ENCODE measurements around the gene MALSU1.

DNA sequence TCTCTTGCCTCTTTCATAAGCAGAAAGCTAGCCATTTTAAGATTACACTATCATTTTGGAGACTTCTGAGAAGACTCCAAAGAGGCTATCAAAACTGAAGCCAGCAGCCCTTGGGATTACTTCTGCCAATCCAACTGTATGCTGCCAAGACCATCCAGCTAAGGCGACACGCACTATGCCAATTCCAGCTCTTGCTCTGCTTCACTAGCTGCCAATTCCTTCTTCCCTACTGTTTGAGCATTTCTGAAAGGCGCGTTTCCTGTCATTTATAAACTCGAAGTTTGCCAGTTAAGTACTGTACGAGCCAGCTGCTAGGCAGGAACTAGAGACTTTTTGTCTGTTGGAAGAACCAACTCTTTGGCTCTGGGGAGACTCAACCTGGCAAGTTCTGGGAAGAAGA lies 36.5 kb downstream of the MALSU1 start:
- TF ChIP-seq, protein P1, sequence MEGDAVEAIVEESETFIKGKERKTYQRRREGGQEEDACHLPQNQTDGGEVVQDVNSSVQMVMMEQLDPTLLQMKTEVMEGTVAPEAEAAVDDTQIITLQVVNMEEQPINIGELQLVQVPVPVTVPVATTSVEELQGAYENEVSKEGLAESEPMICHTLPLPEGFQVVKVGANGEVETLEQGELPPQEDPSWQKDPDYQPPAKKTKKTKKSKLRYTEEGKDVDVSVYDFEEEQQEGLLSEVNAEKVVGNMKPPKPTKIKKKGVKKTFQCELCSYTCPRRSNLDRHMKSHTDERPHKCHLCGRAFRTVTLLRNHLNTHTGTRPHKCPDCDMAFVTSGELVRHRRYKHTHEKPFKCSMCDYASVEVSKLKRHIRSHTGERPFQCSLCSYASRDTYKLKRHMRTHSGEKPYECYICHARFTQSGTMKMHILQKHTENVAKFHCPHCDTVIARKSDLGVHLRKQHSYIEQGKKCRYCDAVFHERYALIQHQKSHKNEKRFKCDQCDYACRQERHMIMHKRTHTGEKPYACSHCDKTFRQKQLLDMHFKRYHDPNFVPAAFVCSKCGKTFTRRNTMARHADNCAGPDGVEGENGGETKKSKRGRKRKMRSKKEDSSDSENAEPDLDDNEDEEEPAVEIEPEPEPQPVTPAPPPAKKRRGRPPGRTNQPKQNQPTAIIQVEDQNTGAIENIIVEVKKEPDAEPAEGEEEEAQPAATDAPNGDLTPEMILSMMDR (IDR thresholded peaks at IDR 0.05; ENCODE audit: low read depth, low read length, missing input control), result no peak
- TF ChIP-seq, protein P2, sequence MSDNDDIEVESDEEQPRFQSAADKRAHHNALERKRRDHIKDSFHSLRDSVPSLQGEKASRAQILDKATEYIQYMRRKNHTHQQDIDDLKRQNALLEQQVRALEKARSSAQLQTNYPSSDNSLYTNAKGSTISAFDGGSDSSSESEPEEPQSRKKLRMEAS (IDR thresholded peaks at IDR 0.05), result no peak
- TF ChIP-seq JUND (IDR thresholded peaks at IDR 0.05), result no peak
- TF ChIP-seq YY1 (IDR thresholded peaks at IDR 0.05), result no peak
- TF ChIP-seq REST (IDR thresholded peaks at IDR 0.05), result no peak
- TF ChIP-seq FOXA2 (IDR thresholded peaks at IDR 0.05), result no peak
- TF ChIP-seq ATF3 (IDR thresholded peaks at IDR 0.05), result no peak
- no peak for TF ChIP-seq SP1 (IDR thresholded peaks at IDR 0.05)
- no peak for TF ChIP-seq GABPA (IDR thresholded peaks at IDR 0.05 in 1 of 2, conservative IDR thresholded peaks at IDR 0.05 in 1 of 2)
- TF ChIP-seq TAF1 (conservative IDR thresholded peaks at IDR 0.05), result no peak
- no peak for TF ChIP-seq RAD21 (IDR thresholded peaks at IDR 0.05)
- no peak for TF ChIP-seq EGR1 (IDR thresholded peaks at IDR 0.05; ENCODE audit: low read depth in 2 of 2)

All from liver (tissue), 3 donors.